GM18519 (cell line): Measurements from ENCODE around the gene POGZ.

Experiments
- ATAC-seq: cut with Tn5 transposase; IDR thresholded peaks from one replicate; pipeline ENCODE4 v1.9.1; 2021; ENCODE audit warnings: mild to moderate bottlenecking, moderate library complexity; ENCODE audit not compliant: unreplicated experiment, low FRiP score

POGZ gene

GRCh38 chr1:151384584-151384983, 74.7 kb downstream of the POGZ start:
- no peak for ATAC-seq

DNA sequence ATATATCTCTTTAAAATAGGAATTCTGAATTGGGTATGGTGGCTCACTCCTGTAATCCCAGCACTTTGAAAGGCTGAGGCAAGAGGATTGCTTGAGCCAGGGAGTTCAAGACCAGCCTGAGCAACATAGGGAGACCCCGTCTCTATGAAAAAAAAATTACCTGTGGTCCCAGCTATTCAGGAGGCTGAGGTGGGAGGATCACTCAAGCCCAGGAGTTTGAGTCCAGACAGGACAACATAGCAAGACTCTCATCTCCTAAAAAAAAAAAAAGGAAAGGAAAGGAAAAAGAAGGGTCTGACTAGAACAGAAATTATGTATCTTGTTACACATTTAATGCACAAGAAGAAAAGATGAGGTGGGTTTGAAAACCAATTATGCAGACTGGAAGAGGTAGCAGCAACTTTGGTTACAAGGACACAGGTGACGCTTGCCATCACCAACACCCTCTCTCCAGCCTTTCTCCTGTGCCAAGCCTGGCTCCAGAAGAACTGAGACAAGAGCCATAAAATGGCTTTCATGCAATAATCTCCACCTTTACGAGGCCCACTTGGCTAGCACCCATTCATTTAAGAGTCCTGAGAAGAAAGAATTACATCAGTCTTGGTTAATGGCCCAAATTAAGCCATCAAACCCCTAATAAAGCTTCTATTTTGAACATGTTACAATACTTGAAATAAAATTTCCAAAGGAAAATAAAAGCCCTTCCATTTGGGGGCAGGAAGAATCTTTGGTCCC, 82.0 kb downstream of the POGZ start:
- no peak for ATAC-seq

DNA sequence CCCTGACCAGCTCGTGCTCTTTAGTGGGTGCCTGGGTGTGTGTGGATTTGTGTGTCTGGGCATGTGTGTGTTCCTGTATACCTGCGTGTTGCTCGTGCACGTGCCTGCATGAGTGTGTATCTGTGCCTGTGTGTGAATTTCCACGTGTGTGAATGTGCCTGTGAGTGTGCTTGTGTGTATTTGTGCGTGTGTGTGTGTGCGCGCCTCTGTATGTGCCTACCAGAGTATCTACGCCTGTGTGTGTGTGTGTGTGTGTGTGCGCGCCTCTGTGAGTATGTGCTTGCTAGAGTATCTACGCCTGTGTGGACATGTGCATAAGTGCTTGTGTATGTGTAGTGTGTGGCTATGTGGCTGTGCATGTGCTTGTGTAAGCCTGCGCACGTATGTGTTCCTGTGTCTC, 86.1 kb downstream of the POGZ start:
- ATAC-seq: no peak

- no peak for ATAC-seq
Measured at GRCh38 chr1:151372058-151372934, 87.0 kb downstream of the POGZ start, which contains the start of gene SELENBP1. SELENBP1 (minus strand) TSS chr1:151372705; CDS start chr1:151372641, 64 bp downstream.

DNA sequence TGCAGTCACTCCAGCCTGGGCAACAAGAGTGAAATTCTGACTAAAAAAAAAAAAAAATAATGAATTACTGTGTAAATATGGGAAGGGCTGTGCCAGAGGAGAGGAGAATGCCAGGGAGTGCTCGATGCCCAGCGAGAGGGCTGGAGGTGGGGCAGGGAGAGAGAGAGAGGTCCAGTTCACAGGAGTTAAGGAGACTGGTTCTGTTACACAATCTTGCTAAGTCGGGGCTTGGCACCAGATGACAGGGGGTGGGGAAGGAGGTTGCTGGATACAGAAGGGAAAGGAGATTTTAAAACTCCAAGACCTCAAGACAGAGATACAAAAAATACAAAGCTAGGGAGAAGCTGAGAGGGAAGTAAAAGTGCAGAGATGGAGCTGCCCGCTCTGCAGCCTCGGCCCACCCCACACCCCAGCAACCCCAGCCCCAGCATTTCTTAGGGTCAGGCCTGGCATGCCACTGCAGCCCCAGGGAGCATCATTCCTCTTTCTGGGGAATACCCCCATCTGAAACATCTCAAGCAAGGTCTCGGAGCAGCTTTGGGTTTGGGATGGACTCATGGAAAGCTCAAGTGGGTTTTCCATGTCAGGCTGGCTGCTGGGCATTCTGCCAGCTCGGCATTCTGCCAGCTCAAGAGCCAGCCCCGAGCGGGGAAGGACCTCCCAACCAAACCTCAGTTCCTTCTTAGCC, 87.8 kb downstream of the POGZ start:
- no peak for ATAC-seq

DNA sequence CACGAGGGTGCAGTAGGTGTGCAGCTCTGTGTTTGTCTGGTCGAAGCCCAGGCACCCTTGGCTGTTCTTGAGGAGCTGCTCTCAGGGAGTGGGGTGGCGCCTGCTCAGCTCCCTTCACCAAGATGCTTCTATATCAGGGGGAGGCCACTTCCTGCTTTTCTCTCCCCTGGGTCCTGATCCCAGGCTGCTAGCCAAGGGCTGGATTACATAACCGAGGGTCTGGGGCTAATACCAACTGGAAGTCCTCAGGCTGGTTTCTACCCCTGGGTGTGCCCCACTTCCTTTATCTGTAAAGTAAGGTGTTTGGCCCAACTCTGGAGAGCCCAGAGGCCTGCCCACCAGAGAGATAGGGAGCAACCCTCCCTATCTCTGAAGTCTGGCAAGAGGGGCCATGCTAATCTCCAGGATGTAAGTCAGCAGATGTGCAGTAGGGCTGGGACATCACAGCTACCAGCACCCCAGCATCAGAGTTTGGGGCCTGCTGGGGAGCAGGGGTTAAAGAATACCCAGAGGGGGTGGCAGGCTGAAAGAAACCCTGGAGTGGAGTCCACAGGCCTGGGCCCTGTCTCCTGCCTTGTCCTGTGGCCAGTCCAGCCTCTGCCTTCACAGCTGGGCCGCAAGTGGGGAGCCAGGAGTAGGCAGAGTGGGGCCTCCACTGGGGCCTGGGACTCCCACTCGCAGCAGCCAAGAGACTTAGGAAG, 88.9 kb downstream of the POGZ start:
- ATAC-seq: no peak

- no peak for ATAC-seq
Measured at GRCh38 chr1:151369621-151370048, 89.7 kb downstream of the POGZ start.

GRCh38 chr1:151369302-151369610, 90.0 kb downstream of the POGZ start:
- no peak for ATAC-seq

- no peak for ATAC-seq
Measured at GRCh38 chr1:151368393-151369301, 90.6 kb downstream of the POGZ start.

DNA sequence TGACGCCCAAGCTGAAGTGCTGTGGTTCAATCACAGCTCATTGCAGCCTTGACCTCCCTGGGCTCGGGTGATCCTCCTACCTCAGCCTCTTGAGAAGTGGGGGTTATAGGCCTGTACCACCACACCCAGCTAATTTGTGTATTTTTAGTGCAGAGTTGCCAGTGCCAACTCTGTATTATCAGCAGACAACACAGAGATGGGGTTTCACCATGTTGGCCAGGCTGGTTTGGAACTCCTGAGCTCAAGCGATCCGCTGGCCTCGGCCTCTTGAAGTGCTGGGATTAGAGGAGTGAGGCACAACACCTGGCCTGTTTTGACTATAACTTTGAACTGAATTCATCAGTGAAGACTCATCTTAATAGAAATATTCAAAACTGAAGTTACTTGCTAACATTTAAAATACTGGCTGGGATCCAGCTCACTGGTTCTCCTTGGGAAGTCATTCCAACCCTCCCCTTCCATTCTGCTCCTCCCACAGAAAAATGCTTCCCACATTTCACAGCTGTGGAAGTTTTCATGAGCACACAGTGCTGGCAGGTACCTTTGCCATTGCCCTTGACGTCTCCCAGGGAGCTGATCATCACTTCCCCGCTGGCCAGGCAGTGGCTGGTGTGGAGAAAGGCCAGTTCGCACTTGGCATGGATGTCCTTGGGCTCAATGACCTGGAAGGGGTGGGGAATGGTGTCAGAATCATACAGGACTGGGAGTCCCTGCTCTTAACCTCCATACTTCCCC, 91.5 kb downstream of the POGZ start:
- ATAC-seq: no peak

DNA sequence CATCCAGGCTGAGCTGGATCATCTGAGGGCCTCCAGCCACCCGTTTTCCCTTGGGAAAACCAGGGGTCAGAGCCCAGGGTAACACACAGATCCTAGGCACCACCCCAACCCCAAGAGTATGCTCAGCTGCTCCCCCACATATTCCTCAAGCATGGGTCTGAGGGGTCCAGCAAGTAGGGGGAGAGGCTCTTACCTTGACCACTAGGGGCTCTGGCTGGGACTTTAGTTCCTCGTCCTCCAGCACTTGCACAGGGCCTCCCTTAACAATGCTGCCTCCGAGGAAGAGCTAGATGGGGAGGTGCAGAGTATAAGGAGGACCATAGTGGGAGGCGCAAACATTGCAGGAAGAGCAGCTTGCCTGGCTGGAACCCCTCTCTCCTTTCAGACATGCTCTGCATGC, 94.3 kb downstream of the POGZ start:
- no peak for ATAC-seq

- ATAC-seq: no peak
Measured at GRCh38 chr1:151362308-151363155, 96.8 kb downstream of the POGZ start.

DNA sequence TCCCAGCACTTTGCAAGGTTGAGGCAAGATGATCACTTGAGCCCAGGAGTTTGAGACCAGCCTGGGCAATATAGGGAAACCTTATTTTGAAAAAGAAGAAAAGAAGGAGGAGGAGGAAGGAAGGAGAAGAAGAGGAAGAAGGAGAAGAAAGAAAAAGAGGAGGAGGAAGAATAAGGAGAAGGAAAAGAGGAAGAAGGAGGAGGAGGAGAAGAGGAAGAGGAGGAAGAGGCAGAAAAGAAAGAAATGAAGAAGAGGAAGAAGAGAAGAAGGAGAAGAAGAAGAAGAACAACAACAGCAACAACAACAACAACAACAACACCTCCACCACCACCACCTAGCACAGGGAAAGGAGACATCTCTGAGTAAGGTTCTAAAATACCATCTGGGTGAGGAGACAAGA, 97.4 kb downstream of the POGZ start:
- ATAC-seq: no peak

DNA sequence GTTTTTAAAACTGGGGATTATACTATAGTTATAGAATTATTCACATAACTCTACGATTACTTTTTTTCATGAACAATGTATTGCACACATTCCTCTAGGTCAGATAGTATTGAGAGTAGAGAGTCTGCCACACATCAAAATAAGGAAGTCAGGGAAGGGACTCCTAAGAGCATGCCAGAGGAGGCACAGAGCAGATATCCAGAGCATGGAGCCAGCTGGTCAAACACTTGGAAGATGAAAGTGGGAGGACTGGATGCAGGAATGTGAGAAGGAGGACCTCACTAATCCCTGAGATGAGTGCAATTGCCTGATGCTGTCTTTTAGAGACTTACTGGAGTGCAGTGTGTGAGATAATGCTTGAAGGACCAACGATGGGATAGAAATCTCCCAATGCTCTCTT, 102.6 kb downstream of the POGZ start:
- ATAC-seq: no peak
